Activated CD4-positive, alpha-beta T cell treated with anti-CD3 and anti-CD28 coated beads, Interleukin-2, amount 10 ng/mL, durations not matched to agents 7 days and 5 days (primary cell): Measurements from ENCODE around the gene MAP6D1. TPM values are rescaled to one million over a fixed set of nuclear protein-coding genes. Genes with fewer than 3 reads are reported as not detected.
A peak's percentile ranks its signal among the peaks of the same experiment; 100 is the strongest.

Source experiments
- CTCF ChIA-PET: fragments of 350-600 bp; sonication (Branson Sonifier 250); formaldehyde crosslinking; loops from one replicate; lab custom pipeline; 2021; ENCODE audit warnings: antibody characterized with exemption; lab: Charles Lee
- POLR2A ChIA-PET: fragments of 350-600 bp; sonication (Branson Sonifier 250); formaldehyde crosslinking; loops from one replicate; lab custom pipeline; 2021; ENCODE audit warnings: antibody characterized with exemption; lab: Charles Lee
- DNase-seq: peaks from one replicate; pipeline ENCODE4 v3.0.0-alpha.2; 2020
- H3K27ac Mint-ChIP-seq: one replicate; pipeline ENCODE4 v1.8.0; 2021; ENCODE audit warnings: mild to moderate bottlenecking, moderate library complexity, mixed read lengths
- H3K27me3 Mint-ChIP-seq: one replicate; pipeline ENCODE4 v1.8.0; 2021; ENCODE audit warnings: mixed read lengths
- H3K36me3 Mint-ChIP-seq: one replicate; pipeline ENCODE4 v1.8.0; 2021; ENCODE audit warnings: low read depth, mixed read lengths
- H3K4me1 Mint-ChIP-seq: one replicate; pipeline ENCODE4 v1.8.0; 2021; ENCODE audit warnings: mixed read lengths
- H3K4me3 Mint-ChIP-seq: one replicate; pipeline ENCODE4 v1.8.0; 2021; ENCODE audit warnings: mild to moderate bottlenecking, moderate library complexity, mixed read lengths
- H3K9me3 Mint-ChIP-seq: one replicate; pipeline ENCODE4 v1.8.0; 2021; ENCODE audit warnings: mixed read lengths
- total RNA-seq, 2 experiments: library from RNA; stranded (reverse); gene quantifications; one replicate each; pipeline ENCODE4 v1.2.3, GENCODE V29; 2021

The MAP6D1 gene
- total RNA-seq, 2 experiments from 2014 or later, result 0.83 to 1.8 TPM

DNA sequence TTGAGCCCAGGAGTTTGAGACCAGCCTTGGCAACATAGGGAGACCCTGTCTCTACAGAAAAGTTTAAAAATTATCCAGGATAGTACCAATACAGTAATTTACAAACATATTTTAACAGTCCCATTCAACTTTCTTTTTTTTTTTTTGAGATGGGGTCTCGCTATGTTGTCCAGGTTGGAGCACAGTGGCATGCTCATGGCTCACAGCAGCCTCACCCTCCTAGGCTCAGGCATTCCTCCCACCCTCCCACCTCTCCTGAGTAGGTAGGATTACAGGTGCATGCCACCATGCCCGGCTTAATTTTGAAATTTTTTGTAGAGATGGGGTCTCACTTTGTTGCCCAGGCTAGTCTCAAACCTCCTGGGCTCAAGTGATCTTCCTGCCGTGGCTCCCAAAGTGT is 12.5 kb upstream of the MAP6D1 start:
- no peak for DNase-seq
- no peaks in the 10 kb centered on the region for H3K9me3 Mint-ChIP-seq
- H3K27ac Mint-ChIP-seq, result no peak overlapping the region
- peaks cover 18% of the 10 kb centered on the region for H3K36me3 Mint-ChIP-seq
- H3K4me1 Mint-ChIP-seq, result peaks cover 3% of the 10 kb centered on the region
- CTCF ChIA-PET, result interaction anchor here (0.5 kb wide), 1 partner anchor 501 kb away, joined by 4 read pairs; no protein-coding TSS in a partner anchor
- H3K27me3 Mint-ChIP-seq, result no peaks in the 10 kb centered on the region
- no peak overlapping the region for H3K4me3 Mint-ChIP-seq
- POLR2A ChIA-PET, result no interaction called here

DNA sequence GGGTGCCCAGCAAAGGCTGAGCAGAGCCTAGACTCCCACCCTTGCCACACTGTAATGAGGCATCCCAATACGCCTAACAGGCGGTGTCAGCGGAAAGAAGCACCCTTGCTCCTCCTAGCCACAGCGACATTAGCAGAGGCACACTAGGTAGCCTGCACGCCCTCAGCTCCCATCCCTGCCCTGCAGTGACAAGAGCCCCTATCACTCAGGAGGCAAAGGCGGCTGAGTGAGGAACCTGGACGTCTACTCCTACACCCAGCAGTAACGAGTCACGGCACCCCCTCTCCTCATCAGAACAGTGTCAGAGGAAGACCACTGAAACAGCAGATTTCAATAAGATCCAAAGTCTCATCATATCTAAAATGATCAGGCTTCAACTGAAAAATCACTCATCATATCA is 12.0 kb upstream of the MAP6D1 start:
- H3K4me1 Mint-ChIP-seq, result peaks cover 3% of the 10 kb centered on the region
- H3K4me3 Mint-ChIP-seq, result no peak overlapping the region
- H3K27me3 Mint-ChIP-seq, result no peaks in the 10 kb centered on the region
- DNase-seq, result no peak
- no peak overlapping the region for H3K27ac Mint-ChIP-seq
- peaks cover 18% of the 10 kb centered on the region for H3K36me3 Mint-ChIP-seq
- CTCF ChIA-PET, result interaction anchor here (0.5 kb wide), 1 partner anchor 500 kb away, joined by 4 read pairs; no protein-coding TSS in a partner anchor
- POLR2A ChIA-PET, result no interaction called here
- H3K9me3 Mint-ChIP-seq, result no peaks in the 10 kb centered on the region

DNA sequence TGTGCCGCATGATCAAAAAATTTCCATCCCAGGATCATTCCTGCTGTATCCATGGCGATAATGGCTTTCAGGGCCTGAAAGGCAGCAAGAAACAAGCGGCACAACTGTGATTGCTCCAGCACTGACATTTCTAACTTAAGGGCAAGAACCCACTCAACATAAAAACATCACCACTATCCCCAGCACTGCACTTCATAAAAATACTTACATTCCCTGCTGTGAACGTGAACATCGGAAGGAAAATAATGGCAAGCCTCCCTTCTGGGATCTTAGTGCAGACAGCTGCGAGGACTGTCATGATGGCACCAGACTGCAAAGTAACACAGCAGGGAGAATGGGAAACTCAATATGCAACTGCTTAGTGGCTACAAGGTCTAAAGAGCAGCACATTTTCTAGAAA is 8.1 kb upstream of the MAP6D1 start:
- Mint-ChIP-seq H3K36me3 (peaks cover 3% of the 10 kb centered on the region), H3K4me3 (no peak overlapping the region), H3K9me3 (no peaks in the 10 kb centered on the region), H3K4me1 (peaks cover 3% of the 10 kb centered on the region), H3K27ac (no peak overlapping the region), H3K27me3 (no peaks in the 10 kb centered on the region)
- no peak for DNase-seq
- ChIA-PET POLR2A (no interaction called here), CTCF (interaction anchor here (1.0 kb wide), 1 partner anchor 11 kb away, joined by 3 read pairs; no protein-coding TSS in a partner anchor)

DNA sequence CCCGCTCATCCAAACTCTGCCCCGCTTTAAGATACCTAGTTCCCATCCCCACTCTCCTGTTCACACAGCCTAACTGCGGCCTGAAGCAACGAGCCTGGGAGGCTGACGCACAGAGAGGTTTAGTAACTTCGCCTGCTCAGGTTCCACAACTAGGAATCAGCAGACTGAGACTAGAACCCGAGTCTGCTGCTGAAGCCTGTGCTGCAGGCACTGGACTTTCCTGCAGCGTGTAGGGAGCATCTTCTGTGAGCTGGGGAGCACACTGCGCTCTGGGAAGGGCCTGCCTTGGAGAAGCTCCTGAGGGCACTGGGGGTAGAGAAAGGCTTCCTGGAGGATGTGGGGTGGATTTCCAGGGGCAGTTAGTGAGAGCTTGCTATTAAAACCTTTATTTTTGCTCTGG is 4.8 kb upstream of the MAP6D1 start:
- Mint-ChIP-seq H3K9me3 (no peaks in the 10 kb centered on the region), H3K27ac (no peak overlapping the region), H3K4me3 (no peak overlapping the region), H3K4me1 (peaks cover 4% of the 10 kb centered on the region), H3K36me3 (peaks cover 3% of the 10 kb centered on the region), H3K27me3 (no peaks in the 10 kb centered on the region)
- POLR2A ChIA-PET, result no interaction called here
- CTCF ChIA-PET, result no interaction called here
- no peak for DNase-seq

DNA sequence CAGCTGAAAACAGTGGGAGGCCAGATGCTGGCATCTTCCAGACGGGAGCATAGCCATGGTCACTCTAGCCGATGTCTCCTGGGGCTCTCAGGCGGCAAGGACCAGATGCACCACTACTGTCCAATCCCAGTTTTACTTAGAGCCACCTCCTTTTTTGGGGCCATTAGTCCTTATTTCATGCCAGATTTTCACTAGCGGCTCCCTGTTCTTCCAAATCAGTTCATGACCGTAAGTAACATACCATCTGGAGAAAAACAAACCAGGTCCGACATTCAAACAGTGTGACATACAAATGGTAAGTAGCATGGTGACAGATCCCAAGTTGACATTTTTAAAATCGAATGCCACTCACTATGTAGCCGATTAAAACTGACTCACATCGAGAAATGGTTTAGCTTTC is 4.1 kb upstream of the MAP6D1 start:
- no peaks in the 10 kb centered on the region for H3K9me3 Mint-ChIP-seq
- ChIA-PET CTCF (no interaction called here), POLR2A (no interaction called here)
- peaks cover under 1% of the 10 kb centered on the region for H3K27me3 Mint-ChIP-seq
- H3K36me3 Mint-ChIP-seq, result peaks cover 3% of the 10 kb centered on the region
- no peak overlapping the region for H3K27ac Mint-ChIP-seq
- no peak for DNase-seq
- no peak overlapping the region for H3K4me3 Mint-ChIP-seq
- peaks cover 6% of the 10 kb centered on the region for H3K4me1 Mint-ChIP-seq

DNA sequence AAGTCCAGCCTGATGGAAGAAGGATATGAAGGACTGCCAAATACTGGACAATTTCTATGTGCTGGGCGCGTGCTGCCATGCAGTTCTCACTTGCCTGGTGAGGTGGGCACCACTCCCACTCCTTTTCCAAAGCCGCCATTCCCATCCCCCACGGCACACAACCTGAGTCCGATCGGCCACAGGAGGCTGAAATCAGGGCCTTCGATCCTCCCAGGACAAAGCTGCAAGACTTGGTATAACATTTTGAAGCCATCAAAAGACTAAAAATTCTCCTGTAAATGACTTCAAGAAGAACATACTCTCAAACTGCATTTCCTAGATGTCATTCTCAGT is 3.1 kb upstream of the MAP6D1 start:
- DNase-seq, result no peak
- Mint-ChIP-seq H3K27me3 (peaks cover 10% of the 10 kb centered on the region), H3K4me1 (peaks cover 13% of the 10 kb centered on the region), H3K27ac (no peak overlapping the region), H3K9me3 (no peaks in the 10 kb centered on the region), H3K36me3 (peaks cover 5% of the 10 kb centered on the region), H3K4me3 (no peak overlapping the region)
- POLR2A ChIA-PET, result no interaction called here
- CTCF ChIA-PET, result no interaction called here

DNA sequence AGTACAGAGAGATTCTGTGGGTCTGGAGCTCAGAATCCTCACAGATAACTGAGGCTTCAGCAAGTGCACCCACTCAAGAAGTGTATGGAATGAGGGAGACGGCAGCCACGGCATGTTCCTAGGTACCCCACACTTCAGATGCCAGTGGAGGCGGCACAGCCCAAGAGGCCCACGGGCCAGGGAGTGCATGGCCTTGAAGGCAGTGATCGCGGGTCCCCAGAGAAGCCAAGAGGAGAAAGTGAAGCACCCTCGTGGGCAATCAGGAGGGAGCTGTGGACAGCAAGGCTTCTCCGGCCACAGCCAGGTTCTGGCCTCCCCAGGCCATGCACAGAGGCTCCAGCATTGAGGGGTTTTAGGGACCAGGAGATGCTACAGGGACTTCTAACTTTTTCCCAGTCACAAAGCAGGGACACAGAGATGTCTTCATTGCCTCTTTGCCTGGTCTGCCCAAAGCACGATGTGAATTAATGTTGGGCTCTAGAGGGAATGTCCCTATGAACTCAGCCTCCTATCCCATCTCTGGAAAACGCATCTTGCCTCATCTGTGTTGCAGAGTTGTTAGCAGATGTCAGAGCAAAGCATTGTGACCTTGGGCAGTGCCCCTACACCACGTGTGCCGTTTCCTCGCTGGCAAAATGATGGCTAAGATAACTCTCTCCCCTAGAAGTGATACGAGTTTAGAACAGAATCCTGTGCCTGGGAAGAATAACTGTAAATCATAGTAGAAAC is 2.6 kb upstream of the MAP6D1 start:
- no peak for DNase-seq
- ChIA-PET POLR2A (interaction anchor here (0.5 kb wide), 1 partner anchor 321 kb away, joined by 3 read pairs; no protein-coding TSS in a partner anchor), CTCF (no interaction called here)
- Mint-ChIP-seq H3K27ac (peak overlapping the region; percentile 33), H3K4me3 (no peak overlapping the region), H3K4me1 (peaks cover 13% of the 10 kb centered on the region), H3K36me3 (peaks cover 5% of the 10 kb centered on the region), H3K9me3 (no peaks in the 10 kb centered on the region), H3K27me3 (peaks cover 10% of the 10 kb centered on the region)

DNA sequence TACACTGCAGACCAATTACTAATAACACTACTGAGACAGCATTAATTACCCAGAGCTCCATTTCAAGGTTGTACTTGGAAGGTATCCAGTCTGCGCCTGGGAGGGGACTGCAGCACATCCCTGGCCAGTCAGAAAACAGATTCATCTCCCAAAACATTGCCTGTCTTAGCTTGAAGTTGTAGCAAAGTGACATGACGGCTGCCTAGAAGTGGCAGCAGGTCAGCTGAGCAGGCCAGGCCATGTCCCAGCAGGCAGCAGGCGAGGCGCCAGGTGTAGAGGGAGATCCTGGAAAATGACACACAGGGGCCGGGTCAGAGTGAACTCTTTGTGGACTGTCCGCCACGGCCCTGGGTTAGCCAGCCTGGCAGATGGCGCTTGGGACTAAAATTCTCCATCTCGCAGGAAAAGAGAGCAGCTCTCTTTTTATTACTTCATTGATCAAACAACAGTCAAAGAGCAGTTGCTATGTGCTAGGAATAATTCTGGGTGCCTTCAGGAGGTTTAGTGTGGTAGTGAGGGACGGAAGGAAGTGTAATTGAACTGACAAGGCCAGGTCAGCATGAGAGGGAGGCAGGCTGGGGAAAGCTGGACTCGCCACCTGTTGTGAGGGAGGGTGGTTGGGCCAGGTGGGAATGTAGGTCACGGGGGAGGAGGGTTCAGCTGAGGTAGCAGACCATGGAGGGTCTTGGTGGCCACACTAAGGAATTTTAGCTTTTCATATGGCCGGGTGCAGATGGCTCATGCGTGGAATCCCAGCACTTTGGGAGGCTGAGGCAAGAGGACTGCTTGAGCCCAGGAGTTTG is 1.3 kb upstream of the MAP6D1 start:
- H3K27me3 Mint-ChIP-seq, result peaks cover 10% of the 10 kb centered on the region
- H3K27ac Mint-ChIP-seq, result peak overlapping the region; percentile 68
- CTCF ChIA-PET, result interaction anchor here (1.1 kb wide), 1 partner anchor 58 kb away, joined by 4 read pairs; the partner anchor contains the start of gene PARL
- H3K36me3 Mint-ChIP-seq, result peaks cover 5% of the 10 kb centered on the region
- peak overlapping the region; percentile 63 for H3K4me3 Mint-ChIP-seq
- no peak for DNase-seq
- H3K9me3 Mint-ChIP-seq, result no peaks in the 10 kb centered on the region
- peaks cover 13% of the 10 kb centered on the region for H3K4me1 Mint-ChIP-seq
- POLR2A ChIA-PET, result no interaction called here

DNA sequence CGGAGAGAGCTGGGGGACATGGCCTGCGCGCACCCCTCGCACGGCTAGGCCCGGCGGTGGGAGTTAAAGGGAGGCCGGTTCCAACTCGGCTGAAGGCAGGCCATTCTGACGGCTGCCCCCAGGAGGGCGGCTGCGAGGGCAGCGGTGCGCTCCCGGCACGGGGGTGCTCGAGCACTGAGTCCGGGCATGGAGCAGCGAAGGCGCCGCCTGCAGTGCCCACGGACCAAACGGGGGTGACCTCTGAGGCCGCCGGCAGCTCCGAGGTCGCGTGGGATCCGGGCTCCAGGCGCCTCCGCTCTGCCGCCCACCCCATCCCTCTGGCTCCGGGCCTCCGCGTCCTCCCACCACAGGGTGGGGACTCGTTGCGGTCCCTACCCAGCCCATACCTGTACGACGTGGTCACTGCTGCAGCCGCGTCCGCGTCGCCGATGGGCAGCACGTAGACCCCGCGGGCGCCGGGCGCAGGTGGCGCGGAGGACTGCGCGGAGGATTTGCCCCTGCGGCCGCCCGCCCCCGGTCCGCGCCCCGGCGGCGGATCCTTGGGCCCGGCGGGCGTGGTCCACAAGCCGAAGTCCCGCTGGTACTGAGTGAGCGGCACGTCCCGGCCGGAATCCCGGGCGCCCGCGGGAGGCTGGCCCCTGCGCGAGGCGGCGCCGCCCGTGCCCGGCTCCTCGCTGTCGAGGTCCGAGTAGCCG is 469 bp downstream of the MAP6D1 start:
- POLR2A ChIA-PET, result no interaction called here
- Mint-ChIP-seq H3K27ac (no peak overlapping the region), H3K4me3 (peak overlapping the region; percentile 73), H3K27me3 (peaks cover 10% of the 10 kb centered on the region), H3K9me3 (no peaks in the 10 kb centered on the region), H3K36me3 (peaks cover 5% of the 10 kb centered on the region), H3K4me1 (peaks cover 13% of the 10 kb centered on the region)
- DNase-seq, result no peak
- CTCF ChIA-PET, result interaction anchor here (0.6 to 1.2 kb wide), 2 partner anchors 59 to 77 kb away, joined by 3 read pairs; partner anchors contain the start of gene PARL

DNA sequence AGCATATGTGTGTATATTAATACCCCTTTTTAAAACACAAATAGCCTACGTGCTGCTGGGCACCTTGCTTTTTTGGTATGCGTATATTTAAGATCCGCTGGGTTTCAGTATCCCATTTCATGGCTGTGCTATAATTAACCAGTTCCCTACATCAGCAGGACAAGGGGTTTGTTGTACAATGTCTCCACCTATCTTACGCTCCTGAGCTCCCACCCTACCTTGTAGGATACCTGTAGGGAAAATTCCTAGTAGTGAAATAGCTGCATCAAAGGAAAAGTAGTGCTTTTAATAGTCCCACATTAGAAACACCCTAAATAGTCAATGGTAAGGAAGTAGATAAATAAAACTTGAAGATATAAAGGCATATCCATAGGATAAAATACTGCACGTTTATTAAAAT is 1.4 kb downstream of the MAP6D1 start:
- peaks cover 10% of the 10 kb centered on the region for H3K27me3 Mint-ChIP-seq
- ChIA-PET POLR2A (no interaction called here), CTCF (interaction anchor here (0.7 to 1.3 kb wide), 3 partner anchors 12 to 74 kb away, joined by 3 to 4 read pairs (median 3); partner anchors contain the start of gene PARL)
- peaks cover 13% of the 10 kb centered on the region for H3K4me1 Mint-ChIP-seq
- no peaks in the 10 kb centered on the region for H3K9me3 Mint-ChIP-seq
- no peak for DNase-seq
- peaks cover 5% of the 10 kb centered on the region for H3K36me3 Mint-ChIP-seq
- peak overlapping the region; percentile 73 for H3K4me3 Mint-ChIP-seq
- no peak overlapping the region for H3K27ac Mint-ChIP-seq

DNA sequence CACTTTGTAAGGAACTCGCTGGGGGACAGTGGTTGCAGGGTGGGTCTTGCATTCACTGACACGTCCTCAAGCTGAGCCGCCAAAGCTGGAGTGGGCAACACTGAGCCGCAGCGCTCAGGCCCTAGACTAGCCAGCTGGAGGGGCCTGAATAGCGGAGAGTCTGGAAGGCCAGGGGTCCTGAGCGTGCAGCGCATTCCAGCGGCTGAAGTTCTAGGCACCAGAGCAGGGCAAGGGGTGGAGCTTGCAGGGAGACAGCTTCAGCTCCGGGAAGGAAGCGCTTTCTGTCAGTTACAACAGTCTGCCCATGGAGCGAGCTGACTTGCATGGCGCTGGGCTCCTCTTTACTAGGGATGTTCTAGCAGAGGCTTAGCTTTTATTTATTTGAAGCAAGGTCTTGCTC is 2.7 kb downstream of the MAP6D1 start:
- H3K9me3 Mint-ChIP-seq, result no peaks in the 10 kb centered on the region
- H3K4me3 Mint-ChIP-seq, result no peak overlapping the region
- peaks cover 10% of the 10 kb centered on the region for H3K27me3 Mint-ChIP-seq
- peaks cover 5% of the 10 kb centered on the region for H3K36me3 Mint-ChIP-seq
- no peak overlapping the region for H3K27ac Mint-ChIP-seq
- peaks cover 13% of the 10 kb centered on the region for H3K4me1 Mint-ChIP-seq
- ChIA-PET CTCF (interaction anchor here (1.0 to 1.9 kb wide), 3 partner anchors 11 to 295 kb away, joined by 3 to 4 read pairs (median 3); partner anchors contain the start of gene PARL), POLR2A (no interaction called here)
- no peak for DNase-seq

DNA sequence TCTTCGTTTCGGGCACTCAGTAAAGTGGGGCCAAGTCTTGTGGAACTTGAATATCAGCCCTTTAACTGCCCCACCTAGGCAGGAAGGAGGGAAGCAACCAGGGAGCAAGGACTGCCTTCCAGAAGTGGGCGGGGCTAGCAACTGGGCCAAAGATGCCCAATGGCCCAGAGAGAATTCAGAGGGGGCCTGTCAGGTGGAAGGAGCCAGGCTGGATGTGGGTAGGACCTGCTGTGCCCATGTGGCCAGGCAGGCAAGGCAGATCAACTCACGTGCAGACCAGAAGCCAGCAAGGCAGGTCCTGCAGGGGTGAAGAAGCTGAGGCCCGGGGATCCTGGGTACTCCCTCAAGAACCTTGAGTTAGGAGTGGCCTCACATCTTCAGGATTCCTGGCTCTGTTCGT is 5.5 kb downstream of the MAP6D1 start:
- POLR2A ChIA-PET, result no interaction called here
- peaks cover 27% of the 10 kb centered on the region for H3K4me1 Mint-ChIP-seq
- H3K9me3 Mint-ChIP-seq, result no peaks in the 10 kb centered on the region
- no peak for DNase-seq
- H3K4me3 Mint-ChIP-seq, result no peak overlapping the region
- H3K27ac Mint-ChIP-seq, result no peak overlapping the region
- H3K27me3 Mint-ChIP-seq, result peaks cover 10% of the 10 kb centered on the region
- CTCF ChIA-PET, result no interaction called here
- H3K36me3 Mint-ChIP-seq, result peaks cover 11% of the 10 kb centered on the region
